AG09319 (cell line): Measurements from ENCODE around the gene ZNRF3.

Source experiments
- DNase-seq: peaks from one replicate; pipeline ENCODE4 v3.0.0-alpha.2; 2010; ENCODE audit warnings: low read depth; ENCODE audit errors: extremely low read depth
- CTCF ChIP-seq: IDR thresholded peaks from 2 replicates; pipeline ENCODE4 v1.5.1; 2011; ENCODE audit warnings: low read depth, mild to moderate bottlenecking, inconsistent platforms, low read length, moderate library complexity

ZNRF3 gene

GRCh38 chr22:28995551-28995950 is 112.2 kb downstream of the ZNRF3 start:
- TF ChIP-seq CTCF = no peak
- DNase-seq = no peak

DNA sequence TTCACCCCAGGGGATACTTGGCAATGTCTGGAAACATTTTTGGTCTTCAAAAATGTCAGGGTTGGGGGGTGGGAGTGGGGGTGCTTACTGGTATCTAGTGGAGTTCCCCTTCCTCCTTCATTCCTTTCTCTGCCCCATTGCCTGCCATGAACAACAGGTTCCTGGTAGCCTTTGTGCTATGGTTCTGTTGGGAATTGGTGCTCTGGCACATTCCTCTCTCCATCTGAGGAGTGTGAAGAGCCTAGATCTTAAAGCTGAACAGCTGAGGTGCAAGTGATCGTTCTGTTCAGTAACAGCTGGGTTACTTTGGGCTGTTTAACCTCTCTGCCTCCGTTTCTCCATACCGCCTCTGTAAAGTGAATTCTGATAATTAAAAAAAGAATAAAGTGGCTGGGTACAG is 114.0 kb downstream of the ZNRF3 start:
- no peak for TF ChIP-seq CTCF

GRCh38 chr22:28998681-28999080 is 115.3 kb downstream of the ZNRF3 start:
- TF ChIP-seq CTCF = no peak
- no peak for DNase-seq

More for the DNA sequence above, 114.0 kb downstream of the ZNRF3 start:
- DNase-seq = no peak

GRCh38 chr22:28999510-28999909 is 116.1 kb downstream of the ZNRF3 start:
- TF ChIP-seq CTCF = no peak
- DNase-seq = no peak

- no peak for DNase-seq
These were observed 116.7 kb downstream of the ZNRF3 start for GRCh38 chr22:28999919-29000556.

GRCh38 chr22:29000641-29001040 is 117.3 kb downstream of the ZNRF3 start:
- no peak for DNase-seq
- no peak for TF ChIP-seq CTCF

More at GRCh38 chr22:28999919-29000556, 116.7 kb downstream of the ZNRF3 start:
- TF ChIP-seq CTCF = no peak

- no peak for TF ChIP-seq CTCF
- no peak for DNase-seq
These were observed 119.2 kb downstream of the ZNRF3 start for GRCh38 chr22:29002603-29003002.
